OCI-LY3 (cell line): Measurements from ENCODE around the gene ZYG11B.

Experiments used
- EZH2phosphoT487 ChIP-seq: fragments of 200-600 bp; shearing (Covaris generic); IDR thresholded peaks from 2 replicates; pipeline ENCODE4 v1.6.1; 2018; ENCODE audit warnings: antibody characterized with exemption, mixed run types, low read depth
- TF ChIP-seq, protein P1 (sequence below): fragments of 200-600, 300-600 bp; sonication (generic); IDR thresholded peaks from 2 replicates; pipeline ENCODE4 v1.5.1; 2014; ENCODE audit warnings: antibody characterized with exemption, low read length, low read depth

GRCh38 chr1:52746189-52746588 lies 19.9 kb downstream of the ZYG11B start:
- TF ChIP-seq EZH2phosphoT487 = no peak
- TF ChIP-seq, protein P1, sequence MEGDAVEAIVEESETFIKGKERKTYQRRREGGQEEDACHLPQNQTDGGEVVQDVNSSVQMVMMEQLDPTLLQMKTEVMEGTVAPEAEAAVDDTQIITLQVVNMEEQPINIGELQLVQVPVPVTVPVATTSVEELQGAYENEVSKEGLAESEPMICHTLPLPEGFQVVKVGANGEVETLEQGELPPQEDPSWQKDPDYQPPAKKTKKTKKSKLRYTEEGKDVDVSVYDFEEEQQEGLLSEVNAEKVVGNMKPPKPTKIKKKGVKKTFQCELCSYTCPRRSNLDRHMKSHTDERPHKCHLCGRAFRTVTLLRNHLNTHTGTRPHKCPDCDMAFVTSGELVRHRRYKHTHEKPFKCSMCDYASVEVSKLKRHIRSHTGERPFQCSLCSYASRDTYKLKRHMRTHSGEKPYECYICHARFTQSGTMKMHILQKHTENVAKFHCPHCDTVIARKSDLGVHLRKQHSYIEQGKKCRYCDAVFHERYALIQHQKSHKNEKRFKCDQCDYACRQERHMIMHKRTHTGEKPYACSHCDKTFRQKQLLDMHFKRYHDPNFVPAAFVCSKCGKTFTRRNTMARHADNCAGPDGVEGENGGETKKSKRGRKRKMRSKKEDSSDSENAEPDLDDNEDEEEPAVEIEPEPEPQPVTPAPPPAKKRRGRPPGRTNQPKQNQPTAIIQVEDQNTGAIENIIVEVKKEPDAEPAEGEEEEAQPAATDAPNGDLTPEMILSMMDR = no peak
